ENCODE data around the gene CAMLG. TPM values are rescaled to one million over a fixed set of nuclear protein-coding genes. Genes with fewer than 3 reads are reported as not detected.

Gene CAMLG
- total and polyA plus RNA-seq, 2 of the 13 experiments (the other 11 are each of a cell fraction or from before 2014, with no cell fraction given), result 14.2 to 19.8 TPM

- no peak; the same call in 1 of the 2 replicates for TF ChIP-seq ZNF142 (CRISPR knock-in tag; IDR thresholded peaks at IDR 0.05)
- peak; percentile 51 for TF ChIP-seq PITX1 (CRISPR knock-in tag; IDR thresholded peaks at IDR 0.05)
- TF ChIP-seq RBFOX2 (IDR thresholded peaks at IDR 0.05; ENCODE audit: low read depth, low read length), result peak; percentile 90
- peak; percentile 61; the same call in 1 of the 2 replicates for TF ChIP-seq KDM4B (CRISPR knock-in tag; IDR thresholded peaks at IDR 0.05)
- TF ChIP-seq ZNF207 (IDR thresholded peaks at IDR 0.05; ENCODE audit: borderline replicate concordance), result no peak
- TF ChIP-seq ZNF652 (CRISPR knock-in tag; IDR thresholded peaks at IDR 0.05; ENCODE audit: borderline replicate concordance, low read depth), result no peak
- peak; percentile 87; the same call in 1 of the 2 replicates for TF ChIP-seq ZNF615 (CRISPR knock-in tag; IDR thresholded peaks at IDR 0.05; ENCODE audit: borderline replicate concordance)
- no peak for TF ChIP-seq ZNF7 (CRISPR knock-in tag; IDR thresholded peaks at IDR 0.05)
- TF ChIP-seq FOXA3 (CRISPR knock-in tag; IDR thresholded peaks at IDR 0.05), result peak; percentile 78
- no peak for TF ChIP-seq ZBTB40 (IDR thresholded peaks at IDR 0.05)
- TF ChIP-seq ZBTB40 (CRISPR knock-in tag; IDR thresholded peaks at IDR 0.05), result peak; percentile 86
- TF ChIP-seq CEBPB (IDR thresholded peaks at IDR 0.05; ENCODE audit: borderline replicate concordance, low read depth, low read length), result no peak
- no peak for TF ChIP-seq ISX (CRISPR knock-in tag; conservative IDR thresholded peaks at IDR 0.05)
- 0 out of 2 replicates have a peak, but pooled peaks have one; percentile 71 for TF ChIP-seq ZFP1 (CRISPR knock-in tag; IDR thresholded peaks at IDR 0.05)
- peak; percentile 77 for TF ChIP-seq BHLHE40 (IDR thresholded peaks at IDR 0.05; ENCODE audit: low read length)
- no peak for TF ChIP-seq FOXK2 (IDR thresholded peaks at IDR 0.05)
Observed at GRCh38 chr5:134738133-134738962, at the start of gene CAMLG (continued).
